Activated CD4-positive, CD25-positive, alpha-beta regulatory T cell treated with anti-CD3 and anti-CD28 coated beads, Interleukin-2, amount 50 U/mL, for 24 hours (primary cell): ENCODE results near the gene ATP6V1B1.

Source experiments
- ATAC-seq, 2 donors: fragments of 150-1000 bp; cut with Tn5 transposase; one replicate each; pipeline ENCODE4 v1.10.0; 2021; ENCODE audit warnings: mild to moderate bottlenecking in 1 of 2, moderate library complexity in 1 of 2

Gene ATP6V1B1

DNA sequence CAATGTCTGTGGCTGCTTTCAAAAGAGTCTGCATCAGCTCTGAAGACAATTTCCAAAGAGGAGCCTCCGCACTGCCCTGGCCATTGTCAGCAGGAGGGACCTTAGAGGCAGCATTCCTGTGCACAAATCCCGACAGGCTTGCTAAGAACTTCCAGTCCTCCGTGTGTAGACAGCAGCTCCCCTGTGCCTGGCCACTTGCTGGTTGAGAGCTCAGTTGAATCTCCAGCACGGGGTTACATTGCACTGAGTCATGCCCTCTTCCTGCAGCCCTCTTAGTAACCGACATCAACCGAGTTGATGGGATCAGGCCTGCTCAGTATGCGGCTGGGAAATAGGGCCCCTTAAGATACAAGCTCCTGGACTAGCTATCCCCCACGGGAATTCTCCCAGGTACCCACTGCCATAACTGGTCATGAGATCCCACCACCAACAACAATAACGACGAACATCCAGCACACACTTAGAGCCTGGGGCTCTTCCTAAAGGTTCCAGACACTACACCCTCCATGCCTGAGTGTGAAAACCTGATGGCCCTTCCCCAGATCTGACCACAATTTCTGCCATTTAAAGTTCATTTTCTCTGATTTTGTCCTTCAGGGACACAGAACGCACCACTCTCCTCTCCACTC is 12.0 kb downstream of the ATP6V1B1 start:
- no peak for ATAC-seq

GRCh38 chr2:70948337-70949003 is 12.8 kb downstream of the ATP6V1B1 start:
- ATAC-seq = peak; percentile 91 to 94

DNA sequence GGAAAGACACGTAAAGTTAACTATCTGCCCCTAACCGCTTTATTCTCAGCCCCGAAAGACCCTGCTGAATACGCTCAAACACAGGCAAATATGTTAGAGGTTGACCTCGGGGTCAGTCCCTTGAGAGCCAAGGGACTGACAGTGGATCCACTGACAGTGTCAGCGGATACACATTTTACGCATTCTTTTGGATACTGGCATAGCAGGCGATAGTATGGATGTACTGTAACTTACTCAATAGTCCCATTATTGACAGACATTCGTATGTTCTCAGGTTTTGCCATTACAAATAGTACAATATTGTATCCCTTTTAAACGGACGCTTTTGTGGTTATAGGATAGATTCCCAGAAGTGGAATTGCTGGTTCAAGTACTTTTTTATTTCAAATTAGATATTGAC is 13.4 kb downstream of the ATP6V1B1 start:
- no peak for ATAC-seq

GRCh38 chr2:70954886-70955285 is 19.2 kb downstream of the ATP6V1B1 start:
- ATAC-seq = no peak

GRCh38 chr2:70956141-70956540 is 20.4 kb downstream of the ATP6V1B1 start:
- no peak for ATAC-seq

- no peak for ATAC-seq
These were observed 22.1 kb downstream of the ATP6V1B1 start for GRCh38 chr2:70957798-70958197.

GRCh38 chr2:70958759-70959158 is 23.1 kb downstream of the ATP6V1B1 start:
- ATAC-seq = no peak

- ATAC-seq = no peak
These were observed 23.6 kb downstream of the ATP6V1B1 start for GRCh38 chr2:70959271-70959761.

GRCh38 chr2:70959851-70960832 is 24.4 kb downstream of the ATP6V1B1 start:
- no peak for ATAC-seq

DNA sequence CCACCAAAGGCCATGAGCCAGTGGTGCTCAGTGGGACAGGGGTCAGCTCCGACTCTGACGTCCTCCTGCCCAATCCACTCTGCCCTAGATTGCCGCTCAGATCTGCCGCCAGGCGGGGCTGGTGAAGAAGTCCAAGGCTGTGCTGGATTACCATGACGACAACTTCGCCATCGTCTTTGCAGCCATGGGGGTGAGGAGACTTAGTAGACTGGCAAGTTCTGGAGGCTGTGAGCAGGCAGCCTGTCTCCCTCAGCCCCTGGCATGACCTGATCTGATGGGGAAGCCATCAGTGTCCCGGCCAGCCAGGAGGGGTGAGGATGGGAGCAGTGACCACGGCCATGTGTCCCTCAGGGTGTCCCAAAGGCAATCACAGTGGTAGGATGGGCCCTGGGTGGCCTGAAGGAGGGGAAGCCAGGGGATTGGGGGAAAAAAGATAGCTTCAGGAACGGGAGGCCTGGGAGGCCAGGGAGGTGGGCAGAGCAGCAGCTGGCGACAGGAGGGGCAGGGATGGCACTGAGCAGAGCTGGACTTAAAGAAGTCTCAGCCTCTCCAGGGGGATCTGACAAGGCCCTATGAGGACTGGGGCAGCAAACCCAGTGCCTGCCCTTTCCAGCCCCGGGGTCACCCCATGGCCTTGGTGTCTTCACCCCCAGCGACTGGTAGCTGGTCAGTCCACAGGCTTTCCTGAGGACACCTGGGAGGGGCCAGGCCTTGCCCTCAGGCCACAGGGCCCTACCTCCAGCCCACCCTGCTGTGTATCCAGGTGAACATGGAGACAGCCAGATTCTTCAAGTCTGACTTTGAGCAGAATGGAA is 25.3 kb downstream of the ATP6V1B1 start:
- no peak for ATAC-seq

- no peak for ATAC-seq
These were observed 25.9 kb downstream of the ATP6V1B1 start for GRCh38 chr2:70961648-70961994.

DNA sequence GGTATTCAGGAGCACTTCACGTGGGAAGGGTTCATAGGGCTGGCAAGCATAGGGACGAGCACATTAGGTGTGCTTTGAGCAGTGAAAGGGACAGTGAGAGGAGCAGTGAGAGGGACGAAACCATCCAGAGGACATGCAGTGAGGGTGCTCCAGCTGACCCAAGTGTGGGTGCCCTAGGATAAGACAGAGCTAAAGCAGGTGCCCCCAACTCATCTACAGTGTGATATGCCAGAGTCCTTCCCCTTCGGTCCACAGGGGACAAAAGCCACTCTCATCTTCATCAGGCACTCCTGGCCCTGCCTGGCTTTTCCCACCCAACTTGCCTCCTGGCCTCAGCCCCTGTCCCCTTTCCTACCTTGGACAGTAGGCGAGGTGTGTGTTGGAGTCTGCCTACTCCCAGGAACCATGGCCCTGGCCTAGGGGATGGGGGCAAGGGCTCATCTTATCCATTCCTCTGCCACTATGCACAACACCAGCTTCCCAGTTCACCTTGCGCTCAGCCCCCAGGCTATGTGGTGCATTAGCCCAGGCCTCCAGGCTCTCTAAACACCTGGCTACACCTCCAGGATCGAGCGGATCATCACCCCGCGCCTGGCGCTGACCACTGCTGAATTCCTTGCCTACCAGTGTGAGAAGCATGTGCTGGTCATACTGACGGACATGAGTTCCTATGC is 26.6 kb downstream of the ATP6V1B1 start:
- ATAC-seq = no peak

GRCh38 chr2:70962885-70963878 is 27.5 kb downstream of the ATP6V1B1 start:
- no peak for ATAC-seq

GRCh38 chr2:70964133-70964532 is 28.4 kb downstream of the ATP6V1B1 start:
- ATAC-seq = no peak

DNA sequence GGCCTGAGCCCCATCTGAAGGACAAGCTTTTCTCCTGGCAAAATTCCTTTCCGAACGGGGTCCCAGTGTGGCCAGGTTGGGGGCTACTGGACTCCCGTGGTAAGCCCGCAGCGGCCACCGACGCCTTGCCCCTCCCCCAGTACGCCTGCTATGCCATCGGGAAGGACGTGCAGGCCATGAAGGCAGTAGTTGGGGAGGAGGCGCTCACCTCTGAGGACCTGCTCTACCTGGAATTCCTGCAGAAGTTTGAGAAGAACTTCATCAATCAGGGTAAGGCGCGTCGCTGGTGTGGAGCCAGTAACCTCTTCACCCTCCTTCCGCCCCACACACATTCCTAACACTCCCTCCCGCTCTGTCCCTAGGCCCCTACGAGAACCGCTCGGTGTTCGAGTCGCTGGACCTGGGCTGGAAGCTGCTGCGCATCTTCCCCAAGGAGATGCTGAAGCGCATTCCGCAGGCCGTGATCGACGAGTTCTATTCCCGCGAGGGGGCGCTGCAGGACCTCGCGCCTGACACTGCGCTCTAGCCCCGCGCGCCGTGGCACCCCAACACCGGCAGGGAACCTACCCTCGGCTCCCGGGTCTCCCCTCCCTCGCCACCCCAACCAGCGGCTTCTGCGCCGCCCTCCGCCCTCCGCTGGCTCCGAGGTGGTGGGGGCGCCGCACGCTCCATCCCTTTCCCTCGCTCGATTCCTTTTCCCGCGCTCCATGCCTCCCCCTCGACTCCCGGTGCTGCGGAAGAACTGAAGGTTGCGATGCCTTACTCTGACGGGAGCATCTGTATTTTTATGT is 29.1 kb downstream of the ATP6V1B1 start:
- peak; percentile 90 to 91 for ATAC-seq

- no peak for ATAC-seq
These were observed 29.8 kb downstream of the ATP6V1B1 start for GRCh38 chr2:70965506-70965905.

DNA sequence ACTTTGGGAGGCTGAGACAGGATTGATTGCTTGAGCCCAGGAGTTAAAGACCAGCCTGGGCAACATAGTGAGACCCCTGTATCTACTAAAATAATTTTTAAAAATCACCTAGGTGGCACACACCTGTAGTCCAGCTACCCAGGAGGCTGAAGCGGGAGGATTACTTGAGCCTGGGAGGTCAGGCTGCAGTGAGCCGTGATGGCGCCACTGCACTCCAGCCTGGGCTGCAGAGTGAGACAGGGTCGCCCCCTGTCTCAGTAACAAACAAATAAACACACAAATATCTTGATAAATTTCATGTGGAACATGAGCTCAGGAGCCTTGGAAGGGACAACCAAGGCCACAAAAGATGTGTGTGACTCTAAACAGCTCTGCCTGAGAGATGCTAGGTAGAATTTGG is 31.0 kb downstream of the ATP6V1B1 start:
- ATAC-seq = no peak

GRCh38 chr2:70967189-70967588 is 31.5 kb downstream of the ATP6V1B1 start:
- no peak for ATAC-seq

GRCh38 chr2:70974592-70974991 is 38.9 kb downstream of the ATP6V1B1 start:
- ATAC-seq = no peak

- no peak for ATAC-seq
These were observed 39.5 kb downstream of the ATP6V1B1 start for GRCh38 chr2:70975237-70975636.
